ENCODE measurements around the gene HCCS. TPM values are rescaled to one million over a fixed set of nuclear protein-coding genes. Genes with fewer than 3 reads are reported as not detected.

Gene HCCS
- total RNA-seq, 4 donors from 2014 or later, result 10.4 to 25.2 (median 21.1) TPM

GRCh38 chrX:11103751-11104150, 7.4 kb upstream of the HCCS start:
- Histone ChIP-seq H3K4me1 (no peaks in the 10 kb centered on the region), H3K27me3 (no peaks in the 10 kb centered on the region), H3K36me3 (no peaks in the 10 kb centered on the region), H3K4me3 (no peak overlapping the region), H3K27ac (no peak overlapping the region), H3K9me3 (no peaks in the 10 kb centered on the region)
- DNase-seq, result no peak
- TF ChIP-seq CTCF (IDR thresholded peaks at IDR 0.05 in 4 of 5, conservative IDR thresholded peaks at IDR 0.05 in 1 of 5) (no peak), POLR2A (IDR thresholded peaks at IDR 0.05) (no peak)
- intact Hi-C loops (cut with DNase I; ENCODE audit: low total_unique reads), result no loop called here
- no peak for ATAC-seq
- in situ Hi-C loops (cut with MboI; ENCODE audit: low sequenced_read_pairs in 4 of 4), result loop anchor here in 2 of 4 donors (25.0 kb wide), 1 partner anchor 916 kb away; no protein-coding TSS in a partner anchor

GRCh38 chrX:11105080-11105479, 6.1 kb upstream of the HCCS start:
- ATAC-seq (no peak), DNase-seq (no peak)
- Histone ChIP-seq H3K27ac (no peak overlapping the region), H3K4me1 (no peaks in the 10 kb centered on the region), H3K27me3 (no peaks in the 10 kb centered on the region), H3K4me3 (no peak overlapping the region), H3K36me3 (no peaks in the 10 kb centered on the region), H3K9me3 (no peaks in the 10 kb centered on the region)
- TF ChIP-seq CTCF (IDR thresholded peaks at IDR 0.05 in 4 of 5, conservative IDR thresholded peaks at IDR 0.05 in 1 of 5), result no peak
- TF ChIP-seq POLR2A (IDR thresholded peaks at IDR 0.05), result no peak
- in situ Hi-C loops (cut with MboI; ENCODE audit: low sequenced_read_pairs in 4 of 4), result loop anchor here in 2 of 4 donors (25.0 kb wide), 1 partner anchor 918 kb away; no protein-coding TSS in a partner anchor
- intact Hi-C loops (cut with DNase I; ENCODE audit: low total_unique reads), result no loop called here

- intact Hi-C loops (cut with DNase I; ENCODE audit: low total_unique reads) (no loop called here), in situ Hi-C loops (cut with MboI; ENCODE audit: low sequenced_read_pairs in 4 of 4) (loop anchor here in 2 of 4 donors (25.0 kb wide), 1 partner anchor 921 kb away; no protein-coding TSS in a partner anchor)
- Histone ChIP-seq H3K27me3 (no peaks in the 10 kb centered on the region), H3K27ac (no peak overlapping the region), H3K36me3 (no peaks in the 10 kb centered on the region), H3K9me3 (no peaks in the 10 kb centered on the region), H3K4me3 (no peak overlapping the region), H3K4me1 (peaks cover 4 to 13% of the 10 kb centered on the region in 2 donors)
- no peak for DNase-seq
- ATAC-seq, result no peak
- no peak for TF ChIP-seq CTCF (IDR thresholded peaks at IDR 0.05 in 4 of 5, conservative IDR thresholded peaks at IDR 0.05 in 1 of 5)
- no peak for TF ChIP-seq POLR2A (IDR thresholded peaks at IDR 0.05)
These were observed 2.7 kb upstream of the HCCS start for GRCh38 chrX:11108253-11108941.

GRCh38 chrX:11109968-11110367, 1.2 kb upstream of the HCCS start:
- H3K27me3 ChIP-seq, result no peaks in the 10 kb centered on the region
- TF ChIP-seq POLR2A (IDR thresholded peaks at IDR 0.05) (no peak), CTCF (IDR thresholded peaks at IDR 0.05 in 4 of 5, conservative IDR thresholded peaks at IDR 0.05 in 1 of 5) (no peak)
- ATAC-seq (no peak), DNase-seq (no peak)
- H3K4me1 ChIP-seq, result peaks cover 4 to 15% of the 10 kb centered on the region in 2 donors
- intact Hi-C loops (cut with DNase I; ENCODE audit: low total_unique reads), result loop anchor here (5.0 kb wide), 1 partner anchor 657 kb away; no protein-coding TSS in a partner anchor
- no peak overlapping the region for H3K27ac ChIP-seq
- H3K36me3 ChIP-seq, result peaks cover 0 to 5% of the 10 kb centered on the region in 2 donors
- no peaks in the 10 kb centered on the region for H3K9me3 ChIP-seq
- in situ Hi-C loops (cut with MboI; ENCODE audit: low sequenced_read_pairs in 4 of 4), result loop anchor here in 2 of 4 donors (25.0 kb wide), 1 partner anchor 923 kb away; no protein-coding TSS in a partner anchor
- H3K4me3 ChIP-seq, result no peak overlapping the region
